GM20000 (cell line): ENCODE data around the gene HIVEP1.
"Not testable (repeated sequence)": the region's sequence is repeated elsewhere in the genome, so short reads cannot be mapped to it uniquely, and the experiment has no call there.

ENCODE experiments used
- DNase-seq: peaks from one replicate; pipeline ENCODE4 v3.0.0; 2012; ENCODE audit warnings: low spot score
- TF ChIP-seq, protein P1 (sequence below): IDR thresholded peaks from 2 replicates; pipeline ENCODE4 v1.5.1; 2012; ENCODE audit warnings: mild to moderate bottlenecking, control low read depth; ENCODE audit errors: extremely low read depth, missing control alignments

HIVEP1 gene

DNA sequence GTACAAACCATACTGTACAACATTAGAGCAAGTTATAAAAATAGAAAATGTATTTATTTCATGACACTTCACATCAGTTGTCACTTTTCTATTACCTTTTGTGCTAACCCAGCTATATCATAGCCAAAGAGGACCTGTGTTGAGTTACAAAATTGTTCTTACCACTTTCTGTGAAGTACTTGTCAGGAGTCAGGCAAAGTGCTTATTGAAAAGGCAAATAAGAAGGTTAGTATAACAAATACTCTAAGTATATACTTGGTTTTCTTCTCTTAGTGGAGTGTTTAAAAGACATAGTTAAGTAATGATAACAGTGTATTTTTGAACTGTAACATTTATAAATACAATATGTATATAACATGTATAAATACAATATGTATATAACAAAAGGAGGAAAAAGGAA lies 88.9 kb downstream of the HIVEP1 start:
- TF ChIP-seq, protein P1, sequence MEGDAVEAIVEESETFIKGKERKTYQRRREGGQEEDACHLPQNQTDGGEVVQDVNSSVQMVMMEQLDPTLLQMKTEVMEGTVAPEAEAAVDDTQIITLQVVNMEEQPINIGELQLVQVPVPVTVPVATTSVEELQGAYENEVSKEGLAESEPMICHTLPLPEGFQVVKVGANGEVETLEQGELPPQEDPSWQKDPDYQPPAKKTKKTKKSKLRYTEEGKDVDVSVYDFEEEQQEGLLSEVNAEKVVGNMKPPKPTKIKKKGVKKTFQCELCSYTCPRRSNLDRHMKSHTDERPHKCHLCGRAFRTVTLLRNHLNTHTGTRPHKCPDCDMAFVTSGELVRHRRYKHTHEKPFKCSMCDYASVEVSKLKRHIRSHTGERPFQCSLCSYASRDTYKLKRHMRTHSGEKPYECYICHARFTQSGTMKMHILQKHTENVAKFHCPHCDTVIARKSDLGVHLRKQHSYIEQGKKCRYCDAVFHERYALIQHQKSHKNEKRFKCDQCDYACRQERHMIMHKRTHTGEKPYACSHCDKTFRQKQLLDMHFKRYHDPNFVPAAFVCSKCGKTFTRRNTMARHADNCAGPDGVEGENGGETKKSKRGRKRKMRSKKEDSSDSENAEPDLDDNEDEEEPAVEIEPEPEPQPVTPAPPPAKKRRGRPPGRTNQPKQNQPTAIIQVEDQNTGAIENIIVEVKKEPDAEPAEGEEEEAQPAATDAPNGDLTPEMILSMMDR, result no peak
- DNase-seq, result no peak

DNA sequence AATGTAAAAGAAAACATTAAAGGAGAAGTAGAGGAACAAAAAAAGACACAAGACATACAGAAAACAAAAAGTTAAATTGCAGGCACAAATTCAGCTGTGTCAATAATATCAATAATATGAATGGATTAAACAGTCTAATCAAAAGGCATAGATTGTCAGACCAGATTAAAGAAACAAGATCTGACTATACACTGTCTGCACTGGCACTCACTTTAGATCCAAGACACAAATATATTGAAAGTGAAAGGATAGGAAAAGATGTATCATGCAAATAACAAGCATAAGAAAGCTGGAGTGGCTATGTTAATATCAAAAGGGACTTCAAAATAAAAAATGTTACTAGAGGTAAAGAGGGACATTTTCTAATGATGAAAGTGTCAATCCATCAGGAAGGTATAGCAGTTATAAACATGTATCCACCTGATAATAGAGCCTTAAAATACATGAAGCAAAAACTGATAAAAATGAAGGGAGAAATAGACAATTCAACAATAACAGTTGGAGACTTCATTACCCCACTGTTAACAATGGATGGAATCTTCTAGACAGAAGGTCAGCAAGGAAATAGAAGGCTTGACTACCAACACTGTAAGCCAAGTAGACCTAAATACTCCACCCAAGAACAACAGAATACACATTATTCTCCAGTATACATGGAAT lies 89.7 kb downstream of the HIVEP1 start:
- DNase-seq, result no peak
- TF ChIP-seq, protein P1, result no peak

DNA sequence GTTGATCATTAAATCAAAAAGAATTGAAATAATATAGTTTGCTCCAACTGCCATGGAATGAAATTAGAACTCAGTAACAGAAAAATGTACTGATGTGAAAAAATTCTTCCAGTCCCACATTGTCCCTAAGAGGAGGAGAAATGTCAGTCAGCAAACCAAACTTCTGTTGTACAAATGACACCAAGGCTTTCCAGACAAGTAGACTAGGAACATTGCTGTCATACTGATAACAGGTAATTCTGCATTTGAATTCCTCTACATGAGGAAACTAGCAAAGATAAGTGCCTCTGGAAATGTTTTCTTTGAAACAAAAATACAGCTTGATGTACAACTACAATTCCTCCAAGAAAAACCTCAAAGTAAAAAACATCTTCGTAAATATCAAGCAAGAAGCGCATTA lies 90.2 kb downstream of the HIVEP1 start:
- TF ChIP-seq, protein P1, result no peak
- DNase-seq, result no peak

DNA sequence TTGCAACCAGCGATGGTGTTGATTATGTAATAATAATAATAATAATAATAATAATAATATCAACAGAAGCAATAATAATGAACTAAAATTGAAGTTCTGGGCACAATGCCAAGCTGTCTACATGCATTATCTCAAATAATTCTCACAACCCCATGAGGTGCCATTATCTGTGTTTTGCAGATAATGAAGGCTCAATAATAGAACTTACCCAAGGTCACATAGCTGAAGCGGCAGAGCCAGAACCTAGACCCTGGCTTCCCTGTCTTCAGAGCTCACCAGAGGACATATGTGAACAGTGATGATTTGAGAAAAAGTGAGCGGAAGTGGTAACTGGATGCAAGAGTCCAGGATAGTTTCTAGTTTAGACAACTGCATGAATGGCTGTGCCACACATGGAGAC lies 91.0 kb downstream of the HIVEP1 start:
- TF ChIP-seq, protein P1, result no peak
- no peak for DNase-seq

DNA sequence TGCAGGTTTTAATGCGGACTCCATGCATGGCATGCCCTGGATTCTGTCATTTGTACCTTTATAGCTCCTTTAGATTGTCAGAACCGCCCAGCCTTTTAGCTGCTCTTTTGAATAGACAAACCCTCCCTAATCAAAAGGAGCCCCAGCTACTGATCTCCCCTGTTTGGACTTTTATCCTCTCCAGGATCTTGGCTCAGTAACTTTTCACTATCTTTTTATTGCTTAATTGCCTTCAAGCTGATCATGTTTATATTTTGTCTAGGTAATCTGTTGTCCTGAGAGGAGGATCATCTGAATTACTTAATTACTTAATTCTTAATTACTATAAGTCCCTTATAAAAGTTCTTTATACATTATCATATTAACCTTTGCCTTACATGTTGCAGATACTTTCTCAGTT lies 93.2 kb downstream of the HIVEP1 start:
- no peak for DNase-seq
- TF ChIP-seq, protein P1, result no peak

DNA sequence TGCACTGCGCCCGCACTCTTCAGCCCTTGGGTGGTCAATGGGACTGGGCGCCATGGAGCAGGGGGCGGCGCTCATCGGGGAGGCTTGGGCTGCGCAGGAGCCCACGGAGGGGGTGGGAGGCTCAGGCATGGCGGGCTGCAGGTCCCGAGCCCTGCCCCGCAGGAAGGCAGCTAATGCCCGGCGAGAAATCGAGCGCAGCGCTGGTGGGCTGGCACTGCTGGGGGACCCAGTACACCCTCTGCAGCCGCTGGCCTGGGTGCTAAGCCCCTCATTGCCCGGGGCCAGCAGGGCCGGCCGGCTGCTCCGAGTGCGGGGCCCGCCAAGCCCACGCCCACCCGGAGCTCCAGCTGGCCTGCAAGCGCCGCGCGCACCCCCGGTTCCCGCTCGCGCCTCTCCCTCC lies 96.3 kb downstream of the HIVEP1 start:
- not testable (repeated sequence) for DNase-seq

DNA sequence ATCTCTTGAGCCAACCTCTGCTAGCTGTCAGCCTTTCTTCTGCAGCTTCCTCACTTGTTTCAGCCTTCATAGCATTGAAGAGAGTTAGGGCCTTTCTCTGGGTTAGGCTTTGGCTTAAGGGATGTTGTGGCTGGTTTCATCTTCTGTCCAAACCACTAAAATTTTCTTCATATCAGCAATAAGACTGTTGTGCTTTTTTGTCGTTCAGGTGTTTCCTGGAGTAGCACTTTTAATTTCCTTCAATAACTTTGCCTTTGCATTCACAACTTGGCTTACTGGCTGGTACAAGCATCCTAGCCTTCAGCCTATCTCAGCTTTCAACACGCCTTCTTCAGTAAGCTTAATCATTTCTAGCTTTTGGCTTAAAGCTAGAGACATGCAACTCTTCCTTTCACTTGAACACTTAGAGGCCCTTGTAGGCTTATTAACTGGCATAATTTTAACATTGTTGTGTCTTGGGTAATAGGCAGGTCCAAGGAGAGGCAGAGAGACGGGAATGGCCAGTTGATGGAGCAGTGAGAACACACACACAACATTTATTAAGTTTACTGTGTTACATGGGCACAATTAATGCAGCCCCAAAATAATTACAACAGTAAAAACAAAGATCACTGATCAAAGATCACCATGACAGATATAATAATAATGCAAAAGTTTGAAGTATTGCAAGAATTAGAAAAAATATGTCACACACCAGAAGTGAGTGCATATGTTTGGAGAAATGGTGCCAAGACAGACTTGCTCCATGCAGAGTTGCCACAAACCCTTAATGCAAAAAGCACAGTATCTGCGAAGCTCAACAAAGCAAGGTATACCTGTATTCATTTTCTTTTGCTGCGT lies 98.6 kb downstream of the HIVEP1 start:
- no peak for DNase-seq
- TF ChIP-seq, protein P1, result no peak

DNA sequence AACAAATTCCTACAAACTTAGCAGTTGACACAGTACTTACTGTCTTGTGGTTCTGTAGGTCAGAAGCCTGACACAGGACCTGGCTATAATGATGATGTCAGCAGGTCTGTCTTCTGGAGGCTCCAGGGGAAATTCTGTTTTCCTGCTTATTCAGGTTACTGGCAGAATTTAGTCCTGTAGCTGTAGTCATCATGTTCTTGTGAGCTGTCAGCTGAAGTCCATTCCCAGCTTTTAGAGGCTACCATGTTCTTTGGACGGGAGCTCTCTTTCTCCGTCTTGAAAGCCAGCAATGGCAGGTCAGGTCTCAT lies 99.2 kb downstream of the HIVEP1 start:
- no peak for DNase-seq
- TF ChIP-seq, protein P1, result no peak
